HepG2 (cell line): ENCODE data around the gene TTBK1. TPM values are rescaled to one million over a fixed set of nuclear protein-coding genes. Genes with fewer than 3 reads are reported as not detected.

Source experiments
- ERF ChIP-seq: IDR thresholded peaks from 2 replicates; pipeline ENCODE4 v1.6.1; 2018; ENCODE audit warnings: missing biosample characterization, missing genetic modification reagents
- FOXJ3 ChIP-seq: sonication (generic); formaldehyde crosslinking; IDR thresholded peaks from 2 replicates; pipeline ENCODE4 v1.4.0; 2020; ENCODE audit warnings: missing genetic modification reagents, mild to moderate bottlenecking, borderline replicate concordance
- GATAD2A ChIP-seq: IDR thresholded peaks from 2 replicates; pipeline ENCODE4 v1.6.1; 2016
- GLI4 ChIP-seq: sonication (generic); formaldehyde crosslinking; IDR thresholded peaks from 2 replicates; pipeline ENCODE4 v1.5.1; 2020; ENCODE audit warnings: missing genetic modification reagents, mild to moderate bottlenecking, moderate library complexity, borderline replicate concordance
- HMG20B ChIP-seq: conservative IDR thresholded peaks from 2 replicates; pipeline ENCODE4 v1.6.1; 2016; ENCODE audit warnings: missing genetic modification reagents, missing compliant biosample characterization
- HNF4A ChIP-seq: sonication (generic); formaldehyde crosslinking; IDR thresholded peaks from 2 replicates; pipeline ENCODE4 v1.4.0; 2020; ENCODE audit warnings: missing genetic modification reagents
- KLF13 ChIP-seq: sonication (generic); formaldehyde crosslinking; IDR thresholded peaks from 2 replicates; pipeline ENCODE4 v1.4.0; 2020; ENCODE audit warnings: mild to moderate bottlenecking, missing genetic modification reagents
- MZF1 ChIP-seq: sonication (generic); formaldehyde crosslinking; IDR thresholded peaks from 2 replicates; pipeline ENCODE4 v1.8.1; 2023; ENCODE audit warnings: mild to moderate bottlenecking, missing genetic modification reagents, borderline replicate concordance
- RFX3 ChIP-seq: IDR thresholded peaks from 2 replicates; pipeline ENCODE4 v1.6.1; 2016; ENCODE audit warnings: missing biosample characterization, missing genetic modification reagents
- RFXAP ChIP-seq: sonication (generic); formaldehyde crosslinking; IDR thresholded peaks from 2 replicates; pipeline ENCODE4 v1.4.0; 2020; ENCODE audit warnings: missing genetic modification reagents, borderline replicate concordance
- SCMH1 ChIP-seq: sonication (generic); formaldehyde crosslinking; IDR thresholded peaks from 2 replicates; pipeline ENCODE4 v1.9.0; 2021; ENCODE audit warnings: missing genetic modification reagents, mild to moderate bottlenecking, borderline replicate concordance
- ZC3H13 ChIP-seq: sonication (generic); formaldehyde crosslinking; IDR thresholded peaks from 2 replicates; pipeline ENCODE4 v1.8.1; 2023; ENCODE audit warnings: mild to moderate bottlenecking, missing genetic modification reagents, moderate library complexity
- ZNF280D ChIP-seq: sonication (generic); formaldehyde crosslinking; IDR thresholded peaks from 2 replicates; pipeline ENCODE4 v1.5.1; 2020; ENCODE audit warnings: mild to moderate bottlenecking, missing genetic modification reagents
- ZNF30 ChIP-seq: sonication (generic); formaldehyde crosslinking; IDR thresholded peaks from 2 replicates; pipeline ENCODE4 v1.5.0; 2020; ENCODE audit warnings: mild to moderate bottlenecking, missing genetic modification reagents
- ZNF317 ChIP-seq: sonication (generic); formaldehyde crosslinking; IDR thresholded peaks from 2 replicates; pipeline ENCODE4 v1.5.0; 2020; ENCODE audit warnings: mild to moderate bottlenecking, missing genetic modification reagents
- ZSCAN31 ChIP-seq: sonication (generic); formaldehyde crosslinking; IDR thresholded peaks from 2 replicates; pipeline ENCODE4 v1.5.0; 2020; ENCODE audit warnings: low read depth, mild to moderate bottlenecking, missing genetic modification reagents
- polyA plus RNA-seq, 8 experiments: library from polyadenylated mRNA; depleted of rRNA in 3 of 8; stranded (reverse) in 7 of 8; unstranded in 1 of 8; fragments of >200 nt; fragmentation: Illumina TruSeq in 4 of 8; extraction: Trizol in 4 of 8; gene quantifications; 2 replicates each; pipeline versions ENCODE4 v1.2.1 to v1.2.3, GENCODE V29; 2011 to 2016; ENCODE audit warnings: low read depth in 4 of 8, missing spikeins in 1 of 8, mixed read lengths in 1 of 8; ENCODE audit not compliant: insufficient read depth in 1 of 8
- total RNA-seq, 5 experiments: library from RNA; depleted of rRNA; stranded (reverse); fragments of >200 nt; fragmentation: Illumina TruSeq; extraction: Trizol; gene quantifications; 2 replicates each; pipeline ENCODE4 v1.2.3, GENCODE V29; 2016; ENCODE audit warnings: low read depth in 1 of 5
- TF ChIP-seq, protein P1 (sequence below): sonication (generic); formaldehyde crosslinking; IDR thresholded peaks from 2 replicates; pipeline ENCODE4 v1.5.0; 2020; ENCODE audit warnings: mild to moderate bottlenecking, missing genetic modification reagents, borderline replicate concordance
- TF ChIP-seq, protein P2 (sequence below): IDR thresholded peaks from 2 replicates; pipeline ENCODE4 v1.6.1; 2018; ENCODE audit warnings: missing genetic modification reagents, mild to moderate bottlenecking, missing compliant biosample characterization
- TF ChIP-seq, protein P3 (sequence below): sonication (generic); formaldehyde crosslinking; IDR thresholded peaks from 2 replicates; pipeline ENCODE4 v1.4.0; 2020; ENCODE audit warnings: missing genetic modification reagents, mild to moderate bottlenecking, borderline replicate concordance

TTBK1 gene
- total and polyA plus RNA-seq, 2 of the 13 experiments (the other 11 are each of a cell fraction or from before 2014, with no cell fraction given): 0.24 to 0.33 TPM

DNA sequence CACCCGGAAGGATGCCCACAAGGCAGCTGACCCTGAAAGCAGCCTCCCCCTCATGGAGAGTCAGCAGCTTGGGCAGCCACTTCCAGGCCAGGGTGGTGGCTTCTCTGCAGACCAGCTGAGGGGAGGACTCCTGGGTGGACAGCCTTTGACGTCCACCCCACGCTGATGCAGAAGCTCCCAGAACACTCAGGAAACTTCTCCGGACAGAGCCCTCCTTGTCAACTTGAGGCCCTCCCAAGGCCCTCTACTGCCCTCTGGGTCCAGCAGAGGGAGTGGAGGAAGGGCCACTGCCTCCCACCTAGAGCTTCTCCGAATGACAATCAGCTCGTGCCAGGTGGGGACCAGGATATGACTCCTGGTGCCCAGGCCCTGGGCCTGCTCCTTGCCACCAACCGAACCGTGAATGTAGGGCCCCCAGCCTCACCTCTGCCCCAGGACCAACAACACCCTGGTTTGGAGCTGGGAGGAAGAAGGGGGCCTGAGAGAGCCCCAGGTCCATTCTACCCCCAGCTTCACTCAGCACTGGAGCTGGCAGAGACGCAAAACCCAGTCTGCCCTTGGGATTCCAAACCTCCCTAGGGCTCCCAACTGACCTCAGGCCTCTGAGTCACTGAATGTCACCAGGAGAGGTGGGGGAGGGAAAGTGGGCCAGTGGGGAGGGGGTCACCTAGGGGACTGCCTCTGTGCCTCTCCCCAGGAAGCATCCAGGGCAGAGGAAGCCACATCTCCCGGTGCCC is 43.9 kb downstream of the TTBK1 start (continued):
- no peak for TF ChIP-seq SCMH1 (CRISPR knock-in tag)
- TF ChIP-seq ZNF30: no peak
- no peak for TF ChIP-seq FOXJ3
- TF ChIP-seq ZNF317 (CRISPR knock-in tag): no peak
- no peak for TF ChIP-seq ZSCAN31 (CRISPR knock-in tag)
- TF ChIP-seq ZC3H13 (CRISPR knock-in tag): no peak
- TF ChIP-seq, protein P1, sequence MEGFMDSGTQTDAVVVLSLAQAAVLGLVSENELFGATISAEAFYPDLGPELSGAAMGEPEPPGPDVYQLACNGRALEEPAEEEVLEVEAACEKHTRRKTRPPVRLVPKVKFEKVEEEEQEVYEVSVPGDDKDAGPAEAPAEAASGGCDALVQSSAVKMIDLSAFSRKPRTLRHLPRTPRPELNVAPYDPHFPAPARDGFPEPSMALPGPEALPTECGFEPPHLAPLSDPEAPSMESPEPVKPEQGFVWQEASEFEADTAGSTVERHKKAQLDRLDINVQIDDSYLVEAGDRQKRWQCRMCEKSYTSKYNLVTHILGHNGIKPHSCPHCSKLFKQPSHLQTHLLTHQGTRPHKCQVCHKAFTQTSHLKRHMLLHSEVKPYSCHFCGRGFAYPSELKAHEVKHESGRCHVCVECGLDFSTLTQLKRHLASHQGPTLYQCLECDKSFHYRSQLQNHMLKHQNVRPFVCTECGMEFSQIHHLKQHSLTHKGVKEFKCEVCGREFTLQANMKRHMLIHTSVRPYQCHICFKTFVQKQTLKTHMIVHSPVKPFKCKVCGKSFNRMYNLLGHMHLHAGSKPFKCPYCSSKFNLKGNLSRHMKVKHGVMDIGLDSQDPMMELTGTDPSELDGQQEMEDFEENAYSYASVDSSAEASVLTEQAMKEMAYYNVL (CRISPR knock-in tag): no peak
- TF ChIP-seq HNF4A (CRISPR knock-in tag): peak; percentile 54
- TF ChIP-seq HMG20B: no peak
- TF ChIP-seq KLF13: no peak
- TF ChIP-seq GATAD2A: peak; percentile 26; the same call in 1 of the 2 replicates
- TF ChIP-seq RFXAP (CRISPR knock-in tag): peak; percentile 40; the same call in 1 of the 2 replicates
- no peak; the same call in 1 of the 2 replicates for TF ChIP-seq GLI4
- TF ChIP-seq, protein P2, sequence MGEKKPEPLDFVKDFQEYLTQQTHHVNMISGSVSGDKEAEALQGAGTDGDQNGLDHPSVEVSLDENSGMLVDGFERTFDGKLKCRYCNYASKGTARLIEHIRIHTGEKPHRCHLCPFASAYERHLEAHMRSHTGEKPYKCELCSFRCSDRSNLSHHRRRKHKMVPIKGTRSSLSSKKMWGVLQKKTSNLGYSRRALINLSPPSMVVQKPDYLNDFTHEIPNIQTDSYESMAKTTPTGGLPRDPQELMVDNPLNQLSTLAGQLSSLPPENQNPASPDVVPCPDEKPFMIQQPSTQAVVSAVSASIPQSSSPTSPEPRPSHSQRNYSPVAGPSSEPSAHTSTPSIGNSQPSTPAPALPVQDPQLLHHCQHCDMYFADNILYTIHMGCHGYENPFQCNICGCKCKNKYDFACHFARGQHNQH (CRISPR knock-in tag): peak; percentile 17; the same call in 1 of the 2 replicates
- TF ChIP-seq ERF (CRISPR knock-in tag): no peak
- TF ChIP-seq RFX3: no peak
- TF ChIP-seq ZNF280D: no peak
- TF ChIP-seq MZF1 (CRISPR knock-in tag): no peak
- TF ChIP-seq, protein P3, sequence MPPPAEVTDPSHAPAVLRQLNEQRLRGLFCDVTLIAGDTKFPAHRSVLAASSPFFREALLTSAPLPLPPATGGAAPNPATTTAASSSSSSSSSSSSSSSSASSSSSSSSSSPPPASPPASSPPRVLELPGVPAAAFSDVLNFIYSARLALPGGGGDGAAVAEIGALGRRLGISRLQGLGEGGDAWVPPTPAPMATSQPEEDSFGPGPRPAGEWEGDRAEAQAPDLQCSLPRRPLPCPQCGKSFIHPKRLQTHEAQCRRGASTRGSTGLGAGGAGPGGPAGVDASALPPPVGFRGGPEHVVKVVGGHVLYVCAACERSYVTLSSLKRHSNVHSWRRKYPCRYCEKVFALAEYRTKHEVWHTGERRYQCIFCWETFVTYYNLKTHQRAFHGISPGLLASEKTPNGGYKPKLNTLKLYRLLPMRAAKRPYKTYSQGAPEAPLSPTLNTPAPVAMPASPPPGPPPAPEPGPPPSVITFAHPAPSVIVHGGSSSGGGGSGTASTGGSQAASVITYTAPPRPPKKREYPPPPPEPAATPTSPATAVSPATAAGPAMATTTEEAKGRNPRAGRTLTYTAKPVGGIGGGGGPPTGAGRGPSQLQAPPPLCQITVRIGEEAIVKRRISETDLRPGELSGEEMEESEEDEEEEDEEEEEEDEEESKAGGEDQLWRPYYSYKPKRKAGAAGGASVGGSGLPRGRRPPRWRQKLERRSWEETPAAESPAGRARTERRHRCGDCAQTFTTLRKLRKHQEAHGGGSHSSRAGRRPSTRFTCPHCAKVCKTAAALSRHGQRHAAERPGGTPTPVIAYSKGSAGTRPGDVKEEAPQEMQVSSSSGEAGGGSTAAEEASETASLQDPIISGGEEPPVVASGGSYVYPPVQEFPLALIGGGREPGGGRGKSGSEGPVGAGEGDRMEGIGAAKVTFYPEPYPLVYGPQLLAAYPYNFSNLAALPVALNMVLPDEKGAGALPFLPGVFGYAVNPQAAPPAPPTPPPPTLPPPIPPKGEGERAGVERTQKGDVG (CRISPR knock-in tag): peak; percentile 18; the same call in 1 of the 2 replicates
